GM21529 (cell line): ENCODE measurements around the gene CPVL.

Experiments used
- ATAC-seq: cut with Tn5 transposase; IDR thresholded peaks from one replicate; pipeline ENCODE4 v1.9.1; 2021; ENCODE audit not compliant: unreplicated experiment

The CPVL gene

GRCh38 chr7:29045258-29046086 lies 100.9 kb downstream of the CPVL start:
- no peak for ATAC-seq

- ATAC-seq, result no peak
Observed at GRCh38 chr7:29044554-29044953, 101.8 kb downstream of the CPVL start.

DNA sequence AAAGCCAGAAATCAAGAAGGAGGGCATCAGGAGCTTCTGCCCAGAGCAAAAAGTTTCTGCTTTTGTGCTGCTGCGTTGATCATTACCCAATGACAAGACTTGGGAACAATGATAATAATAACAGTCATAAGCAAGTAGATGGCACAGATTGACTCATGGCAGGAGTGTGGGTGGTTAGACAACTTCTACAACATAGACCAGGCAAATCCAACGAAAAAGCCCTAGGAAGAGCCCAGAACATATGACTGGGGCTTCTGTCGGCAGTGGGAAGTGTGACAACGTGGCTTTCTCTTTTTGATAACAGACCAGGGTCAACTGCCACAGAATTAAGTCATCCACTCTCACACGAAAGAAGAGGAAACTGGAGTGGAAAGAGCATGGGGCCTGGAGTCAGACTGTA lies 102.8 kb downstream of the CPVL start:
- no peak for ATAC-seq

DNA sequence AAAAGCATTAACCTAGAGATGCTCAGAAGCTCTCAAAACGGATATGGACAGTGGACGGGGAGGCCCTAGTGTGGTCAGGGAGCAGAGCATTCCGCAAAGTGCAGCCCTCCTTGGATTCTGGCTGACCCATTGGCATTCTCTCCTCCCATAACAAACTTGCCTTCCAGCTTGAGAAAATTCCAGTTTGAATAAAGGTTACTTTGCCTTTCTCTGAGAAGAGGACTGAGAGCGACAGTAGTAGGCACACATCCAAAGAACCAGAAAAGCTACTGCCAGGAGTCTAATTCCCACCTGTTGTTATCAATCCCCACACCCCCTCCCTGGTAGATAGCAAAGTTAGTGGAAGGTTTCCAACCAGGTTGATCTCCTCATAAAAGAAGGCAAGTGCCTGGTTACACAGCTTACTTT lies 103.5 kb downstream of the CPVL start:
- no peak for ATAC-seq

DNA sequence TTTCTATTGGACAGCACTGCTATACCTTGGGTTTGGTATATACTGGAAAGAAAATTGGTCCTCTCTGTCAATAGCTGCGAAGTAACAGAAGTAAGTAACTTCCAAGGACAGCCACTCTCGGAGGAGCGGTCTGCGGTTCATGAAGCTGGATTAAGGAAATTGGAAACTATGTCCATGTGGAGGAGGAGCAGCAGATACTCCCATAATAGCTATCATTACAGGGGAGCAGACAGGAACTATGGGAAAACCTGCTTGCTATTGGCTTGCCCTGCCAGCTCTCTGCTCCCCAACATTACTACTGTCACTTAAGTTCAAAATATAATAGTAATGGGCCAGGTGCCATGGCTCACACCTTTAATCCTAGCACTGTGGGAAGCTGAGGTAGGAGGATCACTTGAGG lies 104.3 kb downstream of the CPVL start:
- no peak for ATAC-seq

- no peak for ATAC-seq
Observed at GRCh38 chr7:29040579-29040925, 105.8 kb downstream of the CPVL start.

- no peak for ATAC-seq
Observed at GRCh38 chr7:29039821-29040578, 106.3 kb downstream of the CPVL start.

- ATAC-seq, result no peak
Observed at GRCh38 chr7:29038463-29038862, 107.9 kb downstream of the CPVL start.

DNA sequence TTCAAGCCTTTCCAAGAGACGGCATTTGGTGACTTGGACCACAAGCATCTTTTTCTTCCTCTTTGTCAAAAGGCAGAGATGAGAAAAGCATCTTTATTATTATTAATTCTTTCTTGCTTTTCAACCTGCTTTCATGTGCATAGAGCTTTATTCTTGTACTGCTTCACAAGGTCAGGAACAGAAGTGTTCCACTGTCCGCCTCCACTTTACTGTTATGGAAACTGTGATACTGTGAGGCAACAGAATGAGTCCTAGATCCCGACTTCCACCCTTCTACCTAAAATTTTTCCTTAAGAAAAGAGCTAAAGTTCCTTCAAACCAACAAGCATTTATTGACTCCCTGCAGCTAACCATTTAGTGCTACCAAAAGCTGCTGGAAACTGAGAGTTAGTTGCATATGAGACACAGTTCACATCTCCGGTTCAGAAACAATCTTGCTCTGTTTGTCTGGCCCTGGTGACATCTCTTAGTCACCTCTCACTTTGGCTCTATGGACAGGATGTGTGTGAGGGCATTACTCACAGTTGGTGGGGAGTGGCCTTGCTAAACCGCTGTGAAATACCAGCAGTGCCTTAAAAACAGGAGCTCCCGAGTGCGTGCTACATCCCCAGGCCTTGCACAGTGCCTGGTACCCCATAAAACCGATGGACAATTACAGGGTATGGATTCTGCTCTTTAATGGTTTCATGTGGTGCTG lies 111.1 kb downstream of the CPVL start:
- no peak for ATAC-seq

DNA sequence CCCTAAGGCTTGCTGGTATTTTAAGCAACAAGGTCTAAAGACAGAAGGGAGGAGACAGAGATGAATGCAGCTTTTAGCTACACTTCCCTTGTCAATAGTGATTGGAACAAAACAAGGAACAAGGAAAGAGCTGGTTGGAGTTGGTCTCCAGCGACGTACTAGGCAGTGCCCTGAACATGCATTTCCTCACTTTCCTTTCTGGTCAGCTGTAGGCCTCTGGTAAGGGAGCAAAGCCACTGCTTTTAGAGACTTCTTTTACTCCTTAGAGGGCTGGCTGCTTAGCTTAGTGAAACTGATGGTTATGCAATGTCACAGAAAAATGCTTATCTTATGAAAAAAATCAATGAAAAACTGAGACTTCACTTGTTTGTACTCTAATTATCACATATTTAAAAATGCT lies 112.8 kb downstream of the CPVL start:
- no peak for ATAC-seq

DNA sequence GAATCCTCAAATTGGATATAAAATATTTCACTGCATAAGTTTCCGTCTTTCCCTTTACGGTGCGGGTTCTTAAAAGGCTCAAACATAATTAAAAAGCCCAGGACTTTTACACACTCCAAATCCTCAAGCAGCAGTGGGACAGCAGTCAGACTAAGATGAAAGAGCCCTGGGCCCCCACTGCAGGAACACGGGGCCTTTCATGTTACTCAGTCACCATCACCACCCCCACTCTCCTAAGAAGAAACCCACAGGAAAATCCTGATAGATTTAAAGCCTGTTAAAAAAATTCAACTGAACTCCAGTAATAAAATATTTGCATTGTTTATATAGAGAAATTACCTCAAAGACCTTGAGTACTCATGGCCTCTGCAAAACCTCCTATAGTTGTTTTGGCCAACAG lies 114.2 kb downstream of the CPVL start:
- ATAC-seq, result no peak

- ATAC-seq, result no peak
Observed at GRCh38 chr7:29030781-29031275, 115.5 kb downstream of the CPVL start.

DNA sequence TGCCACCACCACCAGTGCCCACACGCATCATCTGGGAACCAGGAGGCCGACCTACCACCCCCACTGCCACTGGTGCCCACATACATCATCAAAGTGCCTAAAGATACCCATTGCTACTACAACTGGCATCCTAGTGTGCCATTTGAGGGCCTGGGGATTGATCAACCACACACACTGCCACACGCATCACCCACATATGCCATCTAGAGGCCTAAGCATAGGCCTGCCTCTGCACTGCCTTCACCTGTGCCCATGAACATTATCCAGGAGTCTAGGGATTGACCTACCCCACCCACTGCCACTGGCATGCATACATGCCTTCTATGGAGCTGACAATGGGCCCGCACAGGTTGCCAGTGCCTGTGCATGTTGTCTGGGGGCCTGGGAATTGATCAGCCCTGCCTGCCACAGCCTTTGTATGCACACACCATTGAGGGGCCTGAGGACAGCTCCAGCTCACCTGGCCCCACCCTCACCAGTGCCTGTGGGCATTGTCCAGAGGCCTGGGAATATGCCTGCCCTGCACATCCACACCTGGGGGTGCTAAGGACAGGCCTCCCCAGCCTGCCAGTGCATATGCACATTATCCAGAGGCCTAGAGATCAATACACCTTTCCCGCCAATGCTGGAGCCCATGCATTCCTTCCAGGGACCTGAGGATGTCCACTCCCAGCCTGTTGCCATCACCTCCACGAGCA lies 123.9 kb downstream of the CPVL start:
- ATAC-seq, result no peak

- no peak for ATAC-seq
Observed at GRCh38 chr7:29019896-29020295, 126.4 kb downstream of the CPVL start.

GRCh38 chr7:29019387-29019786 lies 127.0 kb downstream of the CPVL start:
- ATAC-seq, result no peak

DNA sequence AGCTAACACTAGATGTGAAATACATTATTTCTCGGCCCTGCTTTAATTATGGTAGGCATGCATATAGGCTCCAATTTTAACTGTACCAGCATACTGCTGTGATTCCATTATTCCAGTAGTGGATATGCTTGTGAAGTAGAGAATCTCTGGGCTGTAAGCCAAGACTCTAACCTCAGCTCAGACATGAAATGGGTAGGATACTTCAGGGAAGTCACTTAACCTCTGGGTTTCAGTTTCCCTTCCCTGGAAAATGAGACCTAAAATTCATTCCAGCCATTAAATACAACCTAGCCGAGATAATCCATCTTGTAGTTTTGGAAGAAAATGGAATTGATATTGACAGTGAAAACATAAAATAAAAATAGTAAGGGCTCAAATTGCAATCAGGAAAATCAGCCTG lies 128.6 kb downstream of the CPVL start:
- ATAC-seq, result no peak

GRCh38 chr7:29014725-29015124 lies 131.6 kb downstream of the CPVL start:
- no peak for ATAC-seq

- ATAC-seq, result no peak
Observed at GRCh38 chr7:29013931-29014330, 132.4 kb downstream of the CPVL start.

- ATAC-seq, result no peak
Observed at GRCh38 chr7:29013082-29013695, 133.1 kb downstream of the CPVL start.

DNA sequence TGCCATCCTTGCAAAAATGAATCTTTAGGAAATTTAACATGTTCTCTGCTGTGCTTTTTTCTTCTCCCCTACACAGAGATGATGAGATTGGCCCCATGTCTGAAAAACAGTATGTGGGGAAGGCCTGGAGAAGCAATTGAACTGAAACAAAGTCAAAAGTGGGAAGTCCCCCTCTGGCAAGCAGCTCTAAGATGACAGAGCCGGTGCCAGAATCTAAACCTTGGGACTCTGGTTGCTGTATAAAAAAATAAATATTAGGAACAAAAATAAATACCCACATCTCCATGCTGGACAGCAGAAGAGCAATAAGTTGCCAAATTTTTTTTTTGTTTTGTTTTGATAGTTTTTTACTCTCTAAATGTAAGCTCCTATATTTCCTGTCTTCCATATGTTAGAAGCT lies 136.4 kb downstream of the CPVL start:
- no peak for ATAC-seq

GRCh38 chr7:29008590-29008989 lies 137.7 kb downstream of the CPVL start:
- ATAC-seq, result no peak
